Activated naive CD4-positive, alpha-beta T cell treated with anti-CD3 and anti-CD28 coated beads, Interleukin-2, amount 50 U/mL, for 16 hours (primary cell): ENCODE data around the gene FTL.
A peak's percentile ranks its signal among the peaks of the same experiment; 100 is the strongest.

Experiments used
- DNase-seq: peaks from one replicate; pipeline ENCODE4 v3.0.0-alpha.2; 2020

The FTL gene

GRCh38 chr19:48992581-48993174, 27.6 kb downstream of the FTL start:
- no peak for DNase-seq

DNA sequence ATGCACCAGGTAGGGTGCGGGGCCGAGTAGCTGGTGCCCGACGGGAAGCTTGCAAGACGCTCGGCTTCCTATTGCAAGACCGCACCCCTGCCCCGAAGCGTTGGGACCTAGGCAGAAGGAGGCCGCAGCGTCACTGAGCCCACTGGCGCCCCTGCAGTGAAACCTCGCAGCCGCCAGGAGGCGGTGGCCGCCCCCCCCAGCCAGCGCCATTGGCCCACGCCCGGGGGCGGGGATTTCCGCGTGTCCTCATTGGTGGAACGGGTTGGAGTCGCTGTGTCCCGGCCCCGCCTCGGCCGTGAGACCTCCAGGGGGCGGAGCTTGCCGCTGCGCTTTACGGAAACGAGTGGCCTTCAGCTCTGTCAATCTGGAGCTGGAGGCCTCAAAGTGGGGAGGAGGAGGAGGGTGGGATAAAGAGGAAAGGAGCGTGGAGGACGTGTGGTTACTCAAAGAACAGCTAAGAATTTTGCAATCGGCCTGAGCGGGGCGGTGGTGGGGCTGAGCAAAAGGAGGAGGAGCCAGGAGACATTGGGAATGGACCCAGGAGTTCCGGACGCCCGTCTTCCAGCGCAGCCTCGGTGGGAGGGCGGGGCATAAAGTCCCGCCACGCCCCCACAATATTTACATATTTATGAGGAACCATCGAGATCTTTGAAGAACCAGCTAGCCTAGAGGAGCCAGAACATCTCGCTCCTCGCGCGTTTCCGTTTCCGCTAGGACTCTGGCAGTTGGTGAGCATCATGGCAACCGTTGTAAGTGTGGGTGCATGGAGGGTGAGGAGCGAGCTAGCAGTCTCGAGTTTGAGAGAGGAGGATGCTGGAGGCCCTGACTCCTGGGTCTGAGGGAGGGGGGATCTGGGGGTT, 28.3 kb downstream of the FTL start, which contains the start of the genes GYS1 and RUVBL2:
GYS1 (minus strand) TSS at position 135 of the 860 bp plus-strand sequence. CDS start 197 bp downstream, outside the sequence.
RUVBL2 (plus strand) TSS at position 713 of the 860 bp plus-strand sequence; CDS start at position 738, 25 bp downstream.
- peak; percentile 100 for DNase-seq

- DNase-seq: no peak
Measured at GRCh38 chr19:48994035-48994386, 28.9 kb downstream of the FTL start.

DNA sequence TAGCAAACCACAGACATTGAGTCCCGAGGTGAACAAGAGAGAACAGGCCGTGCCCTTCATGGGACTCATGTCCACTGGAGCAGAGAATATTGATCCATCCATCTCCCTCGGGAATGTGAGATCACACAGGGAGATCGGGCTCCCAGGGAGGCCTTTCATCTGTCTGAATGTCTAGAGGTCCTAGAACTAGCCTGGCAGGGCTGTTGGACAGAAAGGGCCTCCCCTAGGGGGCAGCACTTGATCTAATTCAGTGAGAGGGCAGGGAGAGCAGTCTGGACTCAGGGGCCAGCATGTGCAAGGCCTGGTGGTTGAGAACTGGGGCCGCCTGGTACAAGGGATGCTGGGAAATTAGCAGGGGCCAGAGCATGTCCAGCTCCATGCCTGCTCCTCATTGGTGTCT, 32.9 kb downstream of the FTL start:
- peak; percentile 52 for DNase-seq

DNA sequence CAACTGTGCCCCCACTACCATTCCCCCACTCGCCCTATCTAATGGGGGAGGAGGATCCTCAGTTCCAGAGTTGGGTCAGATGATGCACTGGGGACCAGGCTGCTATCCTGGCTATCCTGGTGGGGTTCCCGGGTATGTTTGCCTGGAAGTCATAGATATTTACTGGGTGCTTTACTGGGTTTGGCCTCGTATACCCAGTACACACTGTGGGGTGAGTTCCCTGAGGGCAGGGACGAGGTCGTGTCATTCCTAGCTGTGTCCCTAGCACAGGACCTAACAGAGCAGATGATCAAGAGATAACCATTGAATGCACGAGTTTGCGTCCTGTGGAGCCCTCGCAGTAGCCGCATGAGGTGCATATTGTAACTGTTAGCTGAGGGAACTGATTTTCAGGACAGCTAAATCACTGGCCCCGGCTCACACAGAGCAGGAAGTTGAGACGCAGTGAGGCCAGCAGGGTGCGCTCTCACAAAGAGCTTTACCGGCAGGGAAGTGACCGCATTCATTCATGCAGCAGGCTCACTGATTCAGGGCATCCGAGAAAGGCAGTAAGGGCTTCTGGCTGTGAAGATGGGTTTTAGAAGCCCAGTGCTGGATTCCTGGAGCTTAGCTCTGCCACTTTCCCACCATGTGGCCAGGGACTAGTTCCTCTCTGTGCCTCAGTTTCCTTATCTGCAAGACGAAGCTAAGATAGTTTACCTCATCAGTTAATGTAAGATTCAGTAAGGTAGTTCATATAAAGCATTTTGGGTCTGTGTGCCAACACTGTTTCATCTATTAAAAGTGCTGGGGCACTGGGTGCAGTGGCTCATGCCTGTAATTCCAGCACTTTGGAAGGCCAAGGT, 34.6 kb downstream of the FTL start:
- peak; percentile 68 for DNase-seq

DNA sequence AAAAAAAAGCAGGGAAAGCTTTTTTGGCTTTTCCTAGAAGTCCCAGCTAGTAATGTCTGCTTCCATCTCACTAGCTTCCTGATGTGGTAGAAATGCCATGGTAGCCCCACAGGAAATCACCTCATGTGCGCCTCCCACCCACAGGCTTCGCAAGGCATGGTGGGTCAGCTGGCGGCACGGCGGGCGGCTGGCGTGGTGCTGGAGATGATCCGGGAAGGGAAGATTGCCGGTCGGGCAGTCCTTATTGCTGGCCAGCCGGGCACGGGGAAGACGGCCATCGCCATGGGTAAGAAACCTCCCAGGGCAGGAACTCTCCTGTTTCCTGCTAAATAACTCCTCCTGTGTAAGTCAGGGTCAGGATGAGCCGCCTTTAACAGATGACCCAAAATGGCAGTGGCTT, 39.0 kb downstream of the FTL start:
- DNase-seq: no peak

- no peak for DNase-seq
Measured at GRCh38 chr19:49004964-49005614, 40.0 kb downstream of the FTL start.

GRCh38 chr19:49006905-49007304, 41.8 kb downstream of the FTL start:
- no peak for DNase-seq

GRCh38 chr19:49009828-49010227, 44.7 kb downstream of the FTL start:
- no peak for DNase-seq

- DNase-seq: no peak
Measured at GRCh38 chr19:49010453-49010852, 45.3 kb downstream of the FTL start.

DNA sequence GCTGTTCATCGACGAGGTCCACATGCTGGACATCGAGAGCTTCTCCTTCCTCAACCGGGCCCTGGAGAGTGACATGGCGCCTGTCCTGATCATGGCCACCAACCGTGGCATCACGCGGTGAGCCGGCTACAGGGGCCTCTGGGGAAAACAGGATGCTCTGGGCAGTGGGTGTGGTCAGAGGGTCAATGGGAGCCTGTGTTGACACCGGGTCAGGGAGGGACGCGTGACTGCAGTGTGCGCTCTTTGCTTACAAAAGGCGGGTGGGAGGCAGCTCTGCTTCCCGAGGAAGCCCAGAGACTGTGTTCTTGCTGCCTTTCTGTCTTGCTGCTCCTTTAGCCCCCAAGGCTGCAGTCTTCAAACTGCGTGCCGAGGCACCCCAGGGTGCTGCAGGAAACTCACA, 46.1 kb downstream of the FTL start:
- no peak for DNase-seq

- no peak for DNase-seq
Measured at GRCh38 chr19:49014123-49014869, 49.2 kb downstream of the FTL start.

- no peak for DNase-seq
Measured at GRCh38 chr19:49014870-49015255, 49.8 kb downstream of the FTL start.

GRCh38 chr19:49016067-49016839, 51.1 kb downstream of the FTL start:
- no peak for DNase-seq
